Loucy (cell line): ENCODE results near the gene IPO4.

ENCODE experiments used
- H2AFZ ChIP-seq: fragments of 200-600 bp; sonication (generic); 2 replicates; pipeline ENCODE4 v1.6.0; 2016; ENCODE audit warnings: antibody characterized with exemption, mild to moderate bottlenecking, low read length, moderate library complexity
- H3F3A ChIP-seq: fragments of 200-600 bp; 2 replicates; pipeline ENCODE4 v1.6.0; 2016; ENCODE audit warnings: antibody characterized with exemption, low read depth, mild to moderate bottlenecking
- H3K27me3 ChIP-seq: fragments of 200-600 bp; sonication (generic); 2 replicates; pipeline ENCODE4 v1.6.1; 2014; ENCODE audit warnings: low read length, mild to moderate bottlenecking; ENCODE audit not compliant: insufficient read depth, poor library complexity, severe bottlenecking
- H3K36me3 ChIP-seq: fragments of 200-600 bp; sonication (generic); 2 replicates; pipeline ENCODE4 v1.6.1; 2016; ENCODE audit warnings: low read length; ENCODE audit not compliant: insufficient read depth
- H3K4me1 ChIP-seq: fragments of 200-600 bp; sonication (generic); 2 replicates; pipeline ENCODE4 v1.5.1; 2014; ENCODE audit warnings: low read length, mild to moderate bottlenecking; ENCODE audit not compliant: insufficient read depth, poor library complexity, severe bottlenecking
- H3K4me2 ChIP-seq: fragments of 200-600 bp; sonication (generic); 2 replicates; pipeline ENCODE4 v1.6.0; 2014; ENCODE audit warnings: antibody characterized with exemption, low read length, low read depth, mild to moderate bottlenecking; ENCODE audit not compliant: poor library complexity, severe bottlenecking
- H3K4me3 ChIP-seq: fragments of 200-600 bp; sonication (generic); 2 replicates; pipeline ENCODE4 v1.5.1; 2014; ENCODE audit warnings: low read length, mild to moderate bottlenecking, mixed read lengths; ENCODE audit not compliant: poor library complexity, severe bottlenecking
- H3K79me2 ChIP-seq: fragments of 200-600 bp; sonication (generic); 2 replicates; pipeline ENCODE4 v1.6.1; 2014; ENCODE audit warnings: low read length; ENCODE audit not compliant: insufficient read depth
- H3K9ac ChIP-seq: fragments of 200-600 bp; sonication (generic); 2 replicates; pipeline ENCODE4 v1.6.0; 2014; ENCODE audit warnings: mild to moderate bottlenecking, low read depth, low read length, moderate library complexity; ENCODE audit not compliant: poor library complexity, severe bottlenecking
- H3K9me2 ChIP-seq: fragments of 200-600 bp; sonication (generic); replicated peaks from 2 replicates; pipeline ENCODE4 v1.6.1; 2016; ENCODE audit warnings: low read depth, low read length, mixed read lengths
- H3K9me3 ChIP-seq: fragments of 200-600 bp; sonication (generic); 2 replicates; pipeline ENCODE4 v1.6.1; 2014; ENCODE audit warnings: mild to moderate bottlenecking, antibody characterized with exemption, low read length, low read depth; ENCODE audit not compliant: insufficient read depth
- H4K20me1 ChIP-seq: fragments of 200-600 bp; sonication (generic); 2 replicates; pipeline ENCODE4 v1.6.0; 2014; ENCODE audit warnings: antibody characterized with exemption, low read length, mild to moderate bottlenecking; ENCODE audit not compliant: insufficient read depth, poor library complexity, severe bottlenecking
- CTCF ChIP-seq: fragments of 200-600 bp; sonication (generic); conservative IDR thresholded peaks from 2 replicates; pipeline ENCODE4 v1.5.1; 2014; ENCODE audit warnings: mild to moderate bottlenecking, antibody characterized with exemption, low read length
- EZH2phosphoT487 ChIP-seq: fragments of 200-600 bp; IDR thresholded peaks from 2 replicates; pipeline ENCODE4 v1.6.1; 2018; ENCODE audit warnings: antibody characterized with exemption, mild to moderate bottlenecking, moderate library complexity, borderline replicate concordance

Gene IPO4

DNA sequence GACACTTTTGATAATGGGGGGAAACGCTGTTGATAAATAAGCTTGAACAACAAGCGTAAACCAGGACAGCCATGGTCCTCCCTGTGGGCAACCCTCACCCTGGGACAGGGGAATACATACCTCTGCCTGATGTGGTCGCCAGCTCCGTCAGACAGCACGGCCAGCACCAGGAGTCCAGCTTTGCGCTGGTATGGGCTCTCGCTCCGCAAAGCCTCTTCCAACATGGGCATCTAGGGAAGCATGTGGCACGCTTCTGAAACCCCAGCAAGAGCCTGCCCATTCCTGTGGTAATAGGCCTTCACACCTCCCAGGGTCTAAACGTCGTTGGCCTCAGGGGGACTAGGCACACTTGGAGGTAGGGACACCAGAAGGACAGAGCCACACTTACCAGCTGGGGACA, 2.9 kb downstream of the IPO4 start:
- H3K79me2 ChIP-seq, result no peaks in the 10 kb centered on the region
- H3K36me3 ChIP-seq, result no peaks in the 10 kb centered on the region; the same call in 1 of the 2 replicates
- no peak overlapping the region for H3K4me2 ChIP-seq
- H4K20me1 ChIP-seq, result no peaks in the 10 kb centered on the region
- H3K9ac ChIP-seq, result no peak overlapping the region
- no peaks in the 10 kb centered on the region for H3K9me2 ChIP-seq
- TF ChIP-seq CTCF, result no peak
- TF ChIP-seq EZH2phosphoT487, result no peak
- peaks cover 11% of the 10 kb centered on the region for H3K4me1 ChIP-seq
- no peaks in the 10 kb centered on the region for H3K27me3 ChIP-seq
- H2AFZ ChIP-seq, result no peak overlapping the region
- no peak overlapping the region for H3K4me3 ChIP-seq
- H3K9me3 ChIP-seq, result no peaks in the 10 kb centered on the region
- H3F3A ChIP-seq, result no peaks in the 10 kb centered on the region

DNA sequence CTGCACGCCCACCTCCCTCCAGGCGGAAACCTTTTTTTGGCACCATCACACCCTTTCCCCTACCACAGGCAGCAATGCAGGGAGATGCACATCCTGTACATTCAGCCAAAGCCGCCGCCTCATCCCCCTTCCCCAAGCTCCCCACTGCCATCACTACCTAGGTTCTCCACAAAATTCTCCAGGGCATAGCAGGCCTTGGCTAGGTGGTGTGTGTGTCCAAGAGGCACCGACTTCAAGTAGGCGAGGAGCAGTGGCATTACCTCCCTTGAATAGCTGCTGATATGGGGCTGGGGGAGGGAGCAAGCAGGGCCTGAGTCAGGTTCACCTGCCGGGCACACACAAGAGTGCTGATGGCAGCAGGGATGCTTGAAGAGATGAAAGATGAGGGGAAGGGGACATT, 3.6 kb downstream of the IPO4 start:
- Histone ChIP-seq H3K4me2 (no peak overlapping the region), H3K9me2 (no peaks in the 10 kb centered on the region), H3F3A (no peaks in the 10 kb centered on the region), H3K36me3 (peaks cover 4% of the 10 kb centered on the region; the same call in 1 of the 2 replicates), H2AFZ (no peak overlapping the region), H3K4me3 (no peak overlapping the region), H3K27me3 (no peaks in the 10 kb centered on the region), H4K20me1 (no peaks in the 10 kb centered on the region), H3K4me1 (peaks cover 11% of the 10 kb centered on the region), H3K9me3 (no peaks in the 10 kb centered on the region), H3K79me2 (no peaks in the 10 kb centered on the region), H3K9ac (no peak overlapping the region)
- TF ChIP-seq CTCF (no peak), EZH2phosphoT487 (no peak)

DNA sequence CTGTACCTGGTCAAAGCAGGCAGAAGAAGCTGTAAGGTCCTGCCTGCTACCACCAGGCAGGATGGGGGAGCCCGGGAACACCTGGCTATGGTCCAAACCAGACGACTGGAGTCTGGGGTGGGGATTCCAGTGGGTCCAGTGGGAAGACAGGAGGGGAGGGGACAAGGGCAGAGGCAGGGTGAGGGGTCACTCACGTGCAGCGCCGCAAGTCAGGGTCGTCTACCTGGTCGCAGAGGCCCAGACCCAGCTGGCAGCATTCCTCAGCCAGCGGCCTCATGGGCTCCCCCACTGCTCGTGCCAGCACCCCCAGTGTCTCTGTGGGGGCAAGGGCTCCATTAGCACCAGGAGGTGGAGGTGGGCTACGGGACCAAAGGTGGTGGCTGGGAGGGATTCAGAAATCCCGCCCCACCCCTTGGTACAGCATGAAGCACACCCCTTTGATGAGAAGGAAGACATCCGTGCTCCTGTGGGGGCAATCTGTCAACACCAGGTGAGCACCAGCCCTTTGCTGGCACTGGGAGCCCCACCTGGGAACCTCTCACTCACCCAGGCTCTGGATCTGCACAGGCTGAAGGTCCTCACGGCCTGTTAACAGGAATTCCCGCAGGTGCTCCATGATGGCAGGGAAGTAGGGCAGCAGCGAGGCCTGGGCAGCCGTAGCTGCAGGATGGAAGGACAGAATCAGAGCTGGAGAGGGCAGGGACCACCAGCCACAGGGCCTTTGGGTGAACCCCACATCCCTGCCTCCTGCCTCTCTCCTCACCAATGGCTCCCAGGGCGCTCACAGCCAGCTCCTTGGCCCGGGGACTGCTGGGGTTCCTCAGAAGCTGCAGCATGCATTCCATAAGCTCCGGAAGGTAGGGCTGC, 4.3 kb downstream of the IPO4 start:
- H3K4me2 ChIP-seq, result no peak overlapping the region
- no peaks in the 10 kb centered on the region for H3K9me2 ChIP-seq
- TF ChIP-seq EZH2phosphoT487 (no peak), CTCF (no peak)
- H3K79me2 ChIP-seq, result no peaks in the 10 kb centered on the region
- no peaks in the 10 kb centered on the region for H3K27me3 ChIP-seq
- no peaks in the 10 kb centered on the region for H3F3A ChIP-seq
- H3K36me3 ChIP-seq, result peaks cover 7% of the 10 kb centered on the region; the same call in 1 of the 2 replicates
- no peak overlapping the region for H3K4me3 ChIP-seq
- no peaks in the 10 kb centered on the region for H3K9me3 ChIP-seq
- H3K9ac ChIP-seq, result no peak overlapping the region
- no peaks in the 10 kb centered on the region for H4K20me1 ChIP-seq
- H3K4me1 ChIP-seq, result peaks cover 11% of the 10 kb centered on the region
- H2AFZ ChIP-seq, result no peak overlapping the region
